ENCODE measurements around the gene LAMTOR5. TPM values are rescaled to one million over a fixed set of nuclear protein-coding genes. Genes with fewer than 3 reads are reported as not detected.

Gene LAMTOR5
- total RNA-seq, 1 donor: 38.4 TPM

DNA sequence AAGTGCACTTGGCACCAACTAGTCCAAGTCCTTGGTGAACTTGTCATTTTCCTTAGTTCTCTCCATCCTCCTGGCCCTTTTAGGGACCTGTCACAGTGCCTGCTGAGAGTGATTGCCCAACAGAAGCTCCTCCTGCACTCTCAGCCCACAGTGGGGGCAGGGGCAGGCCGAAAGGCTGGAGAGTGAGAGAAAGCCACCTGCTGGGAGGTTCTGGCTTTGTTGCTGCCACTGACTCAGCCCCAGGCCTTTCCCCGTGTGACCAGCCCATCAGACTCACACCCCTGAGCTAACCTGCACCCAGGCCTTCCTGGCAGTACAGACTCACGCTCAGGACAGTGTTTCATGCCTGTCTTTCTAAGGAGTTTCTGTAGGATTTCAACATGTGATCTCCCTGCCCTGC lies 26.3 kb upstream of the LAMTOR5 start:
- no peak overlapping the region for H3K27ac ChIP-seq (ENCODE audit: low read depth, low read length)
- no peaks in the 10 kb centered on the region for H3K9me3 ChIP-seq (ENCODE audit: low read depth, low read length)
- no peaks in the 10 kb centered on the region for H3K36me3 ChIP-seq (ENCODE audit: insufficient read depth, low read length)
- TF ChIP-seq, protein P1, sequence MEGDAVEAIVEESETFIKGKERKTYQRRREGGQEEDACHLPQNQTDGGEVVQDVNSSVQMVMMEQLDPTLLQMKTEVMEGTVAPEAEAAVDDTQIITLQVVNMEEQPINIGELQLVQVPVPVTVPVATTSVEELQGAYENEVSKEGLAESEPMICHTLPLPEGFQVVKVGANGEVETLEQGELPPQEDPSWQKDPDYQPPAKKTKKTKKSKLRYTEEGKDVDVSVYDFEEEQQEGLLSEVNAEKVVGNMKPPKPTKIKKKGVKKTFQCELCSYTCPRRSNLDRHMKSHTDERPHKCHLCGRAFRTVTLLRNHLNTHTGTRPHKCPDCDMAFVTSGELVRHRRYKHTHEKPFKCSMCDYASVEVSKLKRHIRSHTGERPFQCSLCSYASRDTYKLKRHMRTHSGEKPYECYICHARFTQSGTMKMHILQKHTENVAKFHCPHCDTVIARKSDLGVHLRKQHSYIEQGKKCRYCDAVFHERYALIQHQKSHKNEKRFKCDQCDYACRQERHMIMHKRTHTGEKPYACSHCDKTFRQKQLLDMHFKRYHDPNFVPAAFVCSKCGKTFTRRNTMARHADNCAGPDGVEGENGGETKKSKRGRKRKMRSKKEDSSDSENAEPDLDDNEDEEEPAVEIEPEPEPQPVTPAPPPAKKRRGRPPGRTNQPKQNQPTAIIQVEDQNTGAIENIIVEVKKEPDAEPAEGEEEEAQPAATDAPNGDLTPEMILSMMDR (IDR thresholded peaks at IDR 0.05; ENCODE audit: extremely low read depth, low read depth, low read length): peak; percentile 14
- no peak overlapping the region for H2AFZ ChIP-seq (ENCODE audit: low read length)
- H3K27me3 ChIP-seq (ENCODE audit: insufficient read depth, low read length): peaks cover 20% of the 10 kb centered on the region
- H3K4me2 ChIP-seq (ENCODE audit: insufficient read depth, low read length): no peak overlapping the region
- no peak overlapping the region for H3K4me3 ChIP-seq (ENCODE audit: insufficient read depth, low read length)
- no peaks in the 10 kb centered on the region for H3K4me1 ChIP-seq (ENCODE audit: insufficient read depth, low read length)
- DNase-seq (ENCODE audit: insufficient read length, low spot score, missing footprints): no peak
- H3K79me2 ChIP-seq (ENCODE audit: insufficient read depth, low read length): no peaks in the 10 kb centered on the region
- no peaks in the 10 kb centered on the region for H4K20me1 ChIP-seq (ENCODE audit: insufficient read depth, low read length)

DNA sequence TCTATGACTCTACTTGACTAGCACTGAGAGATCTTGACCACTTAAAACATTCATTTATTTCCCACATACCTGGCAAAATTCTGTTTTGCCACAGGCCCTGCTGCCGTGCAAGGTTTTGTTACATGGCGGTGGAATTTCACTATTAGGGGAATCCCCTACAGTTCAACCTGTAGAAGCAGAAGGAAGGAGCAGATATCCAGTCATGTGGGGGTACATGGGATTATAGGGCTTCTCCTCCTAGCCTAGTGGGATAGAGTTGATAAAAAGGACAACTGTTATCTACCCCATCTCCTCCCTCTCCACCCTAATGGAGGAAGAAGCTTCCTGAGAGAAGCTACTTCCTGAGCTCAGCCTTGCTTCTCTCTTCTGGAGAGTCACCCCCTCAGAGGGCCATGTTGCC lies 25.7 kb upstream of the LAMTOR5 start:
- Histone ChIP-seq H3K9me3 (ENCODE audit: low read depth, low read length) (no peaks in the 10 kb centered on the region), H3K79me2 (ENCODE audit: insufficient read depth, low read length) (no peaks in the 10 kb centered on the region), H3K4me1 (ENCODE audit: insufficient read depth, low read length) (no peaks in the 10 kb centered on the region), H3K4me3 (ENCODE audit: insufficient read depth, low read length) (no peak overlapping the region), H3K36me3 (ENCODE audit: insufficient read depth, low read length) (no peaks in the 10 kb centered on the region), H2AFZ (ENCODE audit: low read length) (no peak overlapping the region), H3K27ac (ENCODE audit: low read depth, low read length) (no peak overlapping the region), H3K4me2 (ENCODE audit: insufficient read depth, low read length) (no peak overlapping the region), H3K27me3 (ENCODE audit: insufficient read depth, low read length) (peaks cover 21% of the 10 kb centered on the region), H4K20me1 (ENCODE audit: insufficient read depth, low read length) (no peaks in the 10 kb centered on the region)
- TF ChIP-seq, protein P1 (IDR thresholded peaks at IDR 0.05; ENCODE audit: extremely low read depth, low read depth, low read length): no peak
- no peak for DNase-seq (ENCODE audit: insufficient read length, low spot score, missing footprints)

DNA sequence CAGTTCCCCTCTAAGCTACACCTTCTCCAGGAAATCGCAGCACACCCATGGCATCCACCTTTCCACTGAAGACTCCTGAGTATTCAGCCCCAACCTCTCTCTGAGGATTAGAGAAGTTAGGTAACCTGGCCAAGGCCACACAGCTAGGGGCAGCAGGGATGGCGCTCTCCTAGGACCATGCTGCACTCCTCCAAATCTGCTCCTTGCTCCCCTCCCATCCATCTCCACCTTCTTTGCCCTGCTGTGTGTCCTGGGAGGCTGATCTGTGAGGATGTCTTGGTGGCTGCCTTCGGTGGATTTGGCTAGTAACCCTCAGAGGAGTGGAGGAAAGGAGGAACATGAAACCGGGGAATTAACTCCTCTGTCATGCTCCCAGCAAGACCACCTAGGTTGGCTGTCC lies 23.4 kb upstream of the LAMTOR5 start:
- H3K27me3 ChIP-seq (ENCODE audit: insufficient read depth, low read length): peaks cover 21% of the 10 kb centered on the region
- DNase-seq (ENCODE audit: insufficient read length, low spot score, missing footprints): no peak
- no peak overlapping the region for H3K4me2 ChIP-seq (ENCODE audit: insufficient read depth, low read length)

DNA sequence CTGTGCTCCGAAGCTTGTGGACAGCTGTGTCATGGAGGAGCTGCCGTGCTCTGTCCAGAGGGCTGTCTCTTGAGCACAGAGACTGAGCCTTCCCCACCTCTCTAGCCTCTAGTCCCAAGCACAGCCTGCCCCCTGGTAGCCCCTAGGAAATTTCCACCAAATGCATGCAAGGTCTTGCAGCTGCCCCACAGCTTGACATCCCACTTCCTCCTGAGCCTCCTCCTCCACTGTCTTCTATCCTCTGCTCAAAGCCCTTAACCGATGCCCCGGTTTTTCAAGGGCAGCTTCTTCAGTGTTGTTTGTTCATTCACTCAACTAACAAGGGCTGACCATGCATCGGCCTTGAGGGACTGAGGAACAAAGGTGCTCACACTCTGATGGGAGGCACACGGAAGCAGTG lies 22.9 kb upstream of the LAMTOR5 start:
- Histone ChIP-seq H3K79me2 (ENCODE audit: insufficient read depth, low read length) (no peaks in the 10 kb centered on the region), H2AFZ (ENCODE audit: low read length) (no peak overlapping the region), H3K4me2 (ENCODE audit: insufficient read depth, low read length) (no peak overlapping the region), H3K9me3 (ENCODE audit: low read depth, low read length) (no peaks in the 10 kb centered on the region), H3K27ac (ENCODE audit: low read depth, low read length) (no peak overlapping the region), H3K4me3 (ENCODE audit: insufficient read depth, low read length) (no peak overlapping the region), H3K4me1 (ENCODE audit: insufficient read depth, low read length) (no peaks in the 10 kb centered on the region), H4K20me1 (ENCODE audit: insufficient read depth, low read length) (no peaks in the 10 kb centered on the region), H3K27me3 (ENCODE audit: insufficient read depth, low read length) (peaks cover 21% of the 10 kb centered on the region), H3K36me3 (ENCODE audit: insufficient read depth, low read length) (no peaks in the 10 kb centered on the region)
- TF ChIP-seq, protein P1 (IDR thresholded peaks at IDR 0.05; ENCODE audit: extremely low read depth, low read depth, low read length): no peak
- DNase-seq (ENCODE audit: insufficient read length, low spot score, missing footprints): no peak

More for the DNA sequence above, 23.4 kb upstream of the LAMTOR5 start:
- no peaks in the 10 kb centered on the region for H3K9me3 ChIP-seq (ENCODE audit: low read depth, low read length)
- no peak overlapping the region for H3K27ac ChIP-seq (ENCODE audit: low read depth, low read length)
- TF ChIP-seq, protein P1 (IDR thresholded peaks at IDR 0.05; ENCODE audit: extremely low read depth, low read depth, low read length): no peak
- H3K4me1 ChIP-seq (ENCODE audit: insufficient read depth, low read length): no peaks in the 10 kb centered on the region
- H2AFZ ChIP-seq (ENCODE audit: low read length): no peak overlapping the region
- H4K20me1 ChIP-seq (ENCODE audit: insufficient read depth, low read length): no peaks in the 10 kb centered on the region
- H3K36me3 ChIP-seq (ENCODE audit: insufficient read depth, low read length): no peaks in the 10 kb centered on the region
- no peak overlapping the region for H3K4me3 ChIP-seq (ENCODE audit: insufficient read depth, low read length)
- H3K79me2 ChIP-seq (ENCODE audit: insufficient read depth, low read length): no peaks in the 10 kb centered on the region

All from osteoblast (primary cell).